ENCODE results near the gene FKTN. TPM values are rescaled to one million over a fixed set of nuclear protein-coding genes. Genes with fewer than 3 reads are reported as not detected.
A peak's percentile ranks its signal among the peaks of the same experiment; 100 is the strongest.
"Not testable (repeated sequence)": the region's sequence is repeated elsewhere in the genome, so short reads cannot be mapped to it uniquely, and the experiment has no call there.

FKTN gene
- total and polyA plus RNA-seq, 4 experiments from 2014 or later: 0.18 to 14.2 (median 7.5) TPM

DNA sequence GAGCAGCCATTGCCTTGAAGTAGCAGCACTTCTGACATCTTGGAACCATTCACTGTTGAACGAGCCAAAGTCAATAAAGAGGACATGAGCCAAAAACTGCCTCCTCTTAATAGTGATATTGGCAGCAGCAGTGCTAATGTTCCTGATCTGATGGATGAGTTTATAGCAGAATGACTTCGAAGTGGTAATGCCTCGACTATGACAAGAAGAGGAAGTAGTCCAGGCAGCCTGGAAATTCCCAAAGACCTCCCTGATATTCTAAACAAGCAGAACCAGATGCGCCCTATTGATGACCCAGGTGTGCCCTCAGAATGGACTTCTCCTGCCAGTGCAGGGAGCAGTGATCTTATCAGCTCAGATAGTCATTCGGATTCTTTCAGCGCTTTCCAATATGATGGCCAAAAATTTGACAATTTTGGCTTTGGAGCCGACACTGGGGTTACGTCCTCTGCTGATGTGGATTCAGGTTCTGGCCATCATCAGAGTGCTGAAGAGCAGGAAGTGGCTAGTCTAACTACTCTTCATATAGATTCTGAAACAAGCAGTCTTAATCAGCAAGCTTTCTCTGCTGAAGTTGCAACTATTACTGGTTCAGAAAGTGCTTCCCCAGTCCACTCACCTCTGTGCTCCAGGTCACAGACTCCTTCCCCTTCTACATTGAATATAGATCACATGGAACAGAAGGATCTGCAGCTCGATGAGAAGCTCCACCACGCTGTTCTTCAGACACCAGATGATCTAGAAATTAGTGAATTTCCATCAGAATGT is 35.1 kb upstream of the FKTN start:
- POLR2A ChIA-PET (ENCODE audit: partially characterized antibody); H3K27me3 Mint-ChIP-seq; H3K36me3 Mint-ChIP-seq; DNase-seq; H3K9me3 Mint-ChIP-seq; H3K27me3 ChIP-seq (ENCODE audit: insufficient read depth, low read length); H3K9me3 ChIP-seq (ENCODE audit: control insufficient read depth in 1 of 2, low read length in 2 of 2); H3K36me3 ChIP-seq (ENCODE audit: insufficient read depth, low read length); H3K4me3 ChIP-seq (ENCODE audit: low read length in 2 of 2); H3K4me3 Mint-ChIP-seq; H3K4me1 ChIP-seq (ENCODE audit: insufficient read depth, low read length); CTCF ChIA-PET (ENCODE audit: partially characterized antibody); H3K27ac ChIP-seq (ENCODE audit: low read depth, low read length); H3K4me1 Mint-ChIP-seq; H3K27ac Mint-ChIP-seq; intact Hi-C loops (cut with micrococcal nuclease): not testable (repeated sequence)

DNA sequence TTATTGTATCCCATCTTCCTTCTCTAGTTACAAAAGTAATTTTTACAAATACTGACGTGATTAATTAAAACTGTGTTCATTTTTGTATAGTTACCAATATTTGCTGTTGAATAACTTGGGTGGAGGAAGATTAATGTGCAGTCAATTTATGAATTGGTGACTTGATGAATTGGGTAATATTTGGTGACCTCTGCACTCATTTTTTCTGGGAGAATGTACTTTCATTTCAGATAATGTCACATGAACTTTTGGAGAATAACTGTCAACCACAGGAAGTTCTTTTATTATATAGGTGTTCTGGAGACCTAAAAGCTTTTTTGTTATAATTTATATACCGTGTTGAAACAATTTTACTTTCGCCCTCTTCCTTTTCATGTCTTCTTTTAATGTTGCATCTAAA is 26.4 kb upstream of the FKTN start:
- no peaks in the 10 kb centered on the region for H3K27me3 Mint-ChIP-seq
- peaks cover 0 to 8% (median 3%) of the 10 kb centered on the region in 8 donors for H3K9me3 Mint-ChIP-seq
- H3K36me3 Mint-ChIP-seq: peaks cover 1 to 5% of the 10 kb centered on the region in 2 donors
- peaks cover 0 to 10% (median 8%) of the 10 kb centered on the region in 4 donors for H3K4me1 Mint-ChIP-seq
- H3K27ac Mint-ChIP-seq: peak overlapping the region in 1 of 7 donors; percentile 61
- Histone ChIP-seq H3K27ac (ENCODE audit: low read depth, low read length) (no peak overlapping the region), H3K27me3 (ENCODE audit: insufficient read depth, low read length) (no peaks in the 10 kb centered on the region), H3K4me1 (ENCODE audit: insufficient read depth, low read length) (no peaks in the 10 kb centered on the region), H3K9me3 (ENCODE audit: control insufficient read depth in 1 of 2, low read length in 2 of 2) (no peaks in the 10 kb centered on the region), H3K4me3 (ENCODE audit: low read length in 2 of 2) (no peak overlapping the region), H3K36me3 (ENCODE audit: insufficient read depth, low read length) (no peaks in the 10 kb centered on the region)
- ChIA-PET POLR2A (ENCODE audit: partially characterized antibody) (no interaction called here), CTCF (ENCODE audit: partially characterized antibody) (no interaction called here)
- DNase-seq: no peak
- intact Hi-C loops (cut with micrococcal nuclease): no loop called here
- H3K4me3 Mint-ChIP-seq: no peak overlapping the region

DNA sequence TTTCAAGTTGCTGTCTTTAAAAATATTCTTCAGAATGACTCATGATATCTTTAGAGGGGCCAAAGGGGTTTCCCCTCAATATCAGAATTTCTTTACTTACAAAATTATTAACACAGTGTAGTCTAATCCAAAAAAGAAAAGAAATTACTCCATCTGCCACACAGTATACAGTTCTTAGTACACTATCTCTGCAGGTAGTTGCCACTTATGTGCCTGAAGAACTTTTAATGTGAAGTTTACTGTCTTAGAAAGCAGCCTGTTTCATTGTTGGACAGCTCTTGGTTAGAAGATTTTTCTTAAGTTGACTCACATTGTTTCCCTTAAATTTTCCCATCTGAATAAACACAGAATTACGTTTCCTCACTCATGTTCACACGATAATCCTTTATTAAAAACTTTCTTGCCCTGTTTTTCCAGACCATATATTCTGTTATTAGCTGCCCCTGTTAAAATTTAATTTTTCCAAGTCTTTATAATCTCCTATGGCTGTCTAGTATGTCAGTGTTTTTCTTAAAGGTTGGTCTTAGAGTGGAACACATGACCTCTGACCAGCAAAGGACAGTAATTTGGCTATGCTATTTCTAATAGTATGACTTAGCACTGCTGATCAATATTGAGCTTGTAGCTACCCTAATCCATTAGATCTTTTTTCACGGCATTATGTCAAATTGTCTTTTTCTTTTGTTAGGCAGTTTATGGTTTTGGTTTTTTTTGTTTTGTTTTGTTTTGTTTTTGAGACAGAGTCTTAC is 21.8 kb upstream of the FKTN start:
- POLR2A ChIA-PET (ENCODE audit: partially characterized antibody): no interaction called here
- Histone ChIP-seq H3K9me3 (ENCODE audit: control insufficient read depth in 1 of 2, low read length in 2 of 2) (no peaks in the 10 kb centered on the region), H3K27me3 (ENCODE audit: insufficient read depth, low read length) (no peaks in the 10 kb centered on the region), H3K36me3 (ENCODE audit: insufficient read depth, low read length) (no peaks in the 10 kb centered on the region), H3K4me3 (ENCODE audit: low read length in 2 of 2) (no peak overlapping the region), H3K27ac (ENCODE audit: low read depth, low read length) (no peak overlapping the region), H3K4me1 (ENCODE audit: insufficient read depth, low read length) (no peaks in the 10 kb centered on the region)
- Mint-ChIP-seq H3K27me3 (no peaks in the 10 kb centered on the region), H3K4me1 (peaks cover 0 to 8% (median 7%) of the 10 kb centered on the region in 4 donors), H3K36me3 (no peaks in the 10 kb centered on the region), H3K27ac (no peak overlapping the region), H3K9me3 (no peaks in the 10 kb centered on the region), H3K4me3 (no peak overlapping the region)
- CTCF ChIA-PET (ENCODE audit: partially characterized antibody): no interaction called here
- no peak for DNase-seq
- intact Hi-C loops (cut with micrococcal nuclease): no loop called here

DNA sequence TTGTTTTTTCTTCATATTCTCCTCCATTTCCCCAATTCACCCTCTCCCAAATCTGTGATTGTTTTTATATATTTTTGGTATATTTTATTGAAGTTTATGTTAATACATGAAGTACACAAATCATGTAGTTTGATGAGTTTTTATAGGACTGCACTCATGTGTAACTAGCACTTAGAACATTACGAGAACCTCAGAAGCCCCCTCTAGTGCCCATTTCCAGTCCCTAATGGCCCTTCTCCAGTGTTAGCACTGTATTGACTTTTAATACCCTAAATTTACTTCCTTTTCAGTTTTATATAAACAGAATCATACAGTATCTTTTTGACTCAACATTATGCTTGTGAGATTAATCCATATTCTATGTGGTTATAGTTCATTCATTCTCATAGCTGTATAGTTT is 18.5 kb upstream of the FKTN start:
- Mint-ChIP-seq H3K36me3 (no peaks in the 10 kb centered on the region), H3K27ac (no peak overlapping the region), H3K9me3 (no peaks in the 10 kb centered on the region), H3K4me1 (no peaks in the 10 kb centered on the region), H3K4me3 (no peak overlapping the region), H3K27me3 (no peaks in the 10 kb centered on the region)
- no peaks in the 10 kb centered on the region for H3K27me3 ChIP-seq (ENCODE audit: insufficient read depth, low read length)
- H3K4me1 ChIP-seq (ENCODE audit: insufficient read depth, low read length): no peaks in the 10 kb centered on the region
- H3K27ac ChIP-seq (ENCODE audit: low read depth, low read length): no peak overlapping the region
- H3K4me3 ChIP-seq (ENCODE audit: low read length in 2 of 2): no peak overlapping the region
- no peaks in the 10 kb centered on the region for H3K36me3 ChIP-seq (ENCODE audit: insufficient read depth, low read length)
- DNase-seq: no peak
- H3K9me3 ChIP-seq (ENCODE audit: control insufficient read depth in 1 of 2, low read length in 2 of 2): no peaks in the 10 kb centered on the region
- POLR2A ChIA-PET (ENCODE audit: partially characterized antibody): no interaction called here
- CTCF ChIA-PET (ENCODE audit: partially characterized antibody): no interaction called here
- intact Hi-C loops (cut with micrococcal nuclease): no loop called here

DNA sequence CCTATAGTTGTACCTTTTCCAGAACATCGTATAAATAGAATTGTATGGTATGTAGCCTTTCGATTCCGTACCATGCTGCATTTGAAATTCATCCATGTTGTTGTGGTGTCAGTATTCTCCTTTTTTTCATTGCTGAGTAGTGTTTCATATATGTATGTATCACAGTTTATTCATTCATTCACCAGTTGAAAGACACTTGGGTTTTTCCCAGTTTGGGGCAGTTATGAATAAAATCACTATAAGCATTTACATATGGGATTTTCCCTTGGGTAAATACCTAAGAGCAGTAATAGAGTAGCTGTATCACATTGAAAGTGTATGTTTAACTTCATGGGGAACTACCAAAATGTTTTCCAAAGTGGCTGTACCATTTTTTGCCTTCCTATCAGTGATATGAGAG is 16.1 kb upstream of the FKTN start:
- Histone ChIP-seq H3K27ac (ENCODE audit: low read depth, low read length) (no peak overlapping the region), H3K9me3 (ENCODE audit: control insufficient read depth in 1 of 2, low read length in 2 of 2) (no peaks in the 10 kb centered on the region), H3K27me3 (ENCODE audit: insufficient read depth, low read length) (no peaks in the 10 kb centered on the region), H3K4me3 (ENCODE audit: low read length in 2 of 2) (no peak overlapping the region), H3K4me1 (ENCODE audit: insufficient read depth, low read length) (no peaks in the 10 kb centered on the region), H3K36me3 (ENCODE audit: insufficient read depth, low read length) (no peaks in the 10 kb centered on the region)
- no peak overlapping the region for H3K27ac Mint-ChIP-seq
- no peak for DNase-seq
- POLR2A ChIA-PET (ENCODE audit: partially characterized antibody): no interaction called here
- intact Hi-C loops (cut with micrococcal nuclease): no loop called here
- CTCF ChIA-PET (ENCODE audit: partially characterized antibody): no interaction called here
- no peaks in the 10 kb centered on the region for H3K36me3 Mint-ChIP-seq
- H3K4me3 Mint-ChIP-seq: no peak overlapping the region
- no peaks in the 10 kb centered on the region for H3K4me1 Mint-ChIP-seq
- H3K27me3 Mint-ChIP-seq: no peaks in the 10 kb centered on the region
- no peaks in the 10 kb centered on the region for H3K9me3 Mint-ChIP-seq

DNA sequence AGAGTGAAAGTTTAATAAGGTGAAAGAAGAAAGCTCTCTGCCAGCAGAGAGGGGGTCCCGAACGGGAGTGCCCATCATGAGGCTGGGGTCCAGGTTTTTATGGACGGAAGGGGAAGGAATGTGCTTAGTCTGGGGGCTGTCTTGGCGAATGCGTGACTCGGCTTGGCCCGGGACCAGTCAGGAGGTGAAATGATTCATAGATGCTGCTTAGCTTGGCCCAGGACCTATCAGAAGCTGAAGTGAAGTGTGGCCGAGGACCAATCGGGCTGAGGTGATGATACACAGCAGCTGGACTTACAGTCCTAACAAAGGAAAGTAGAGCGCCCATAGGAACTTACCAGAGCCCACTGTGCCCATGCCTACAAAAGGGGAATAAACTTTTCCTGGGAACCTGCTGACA is 3.9 kb upstream of the FKTN start:
- no peaks in the 10 kb centered on the region for H3K9me3 ChIP-seq (ENCODE audit: control insufficient read depth in 1 of 2, low read length in 2 of 2)
- H3K36me3 ChIP-seq (ENCODE audit: insufficient read depth, low read length): no peaks in the 10 kb centered on the region
- peaks cover 8% of the 10 kb centered on the region for H3K4me1 ChIP-seq (ENCODE audit: insufficient read depth, low read length)
- DNase-seq: no peak
- Mint-ChIP-seq H3K27me3 (no peaks in the 10 kb centered on the region), H3K36me3 (peaks cover 0 to 10% of the 10 kb centered on the region in 2 donors), H3K9me3 (peaks cover 0 to 2% (median 0%) of the 10 kb centered on the region in 8 donors), H3K4me1 (peaks cover 10 to 17% (median 14%) of the 10 kb centered on the region in 4 donors), H3K4me3 (no peak overlapping the region), H3K27ac (no peak overlapping the region)
- no peaks in the 10 kb centered on the region for H3K27me3 ChIP-seq (ENCODE audit: insufficient read depth, low read length)
- CTCF ChIA-PET (ENCODE audit: partially characterized antibody): no interaction called here
- POLR2A ChIA-PET (ENCODE audit: partially characterized antibody): no interaction called here
- intact Hi-C loops (cut with micrococcal nuclease): loop anchor here (10.0 kb wide), 1 partner anchor 169 kb away; no protein-coding TSS in a partner anchor
- H3K4me3 ChIP-seq (ENCODE audit: low read length in 2 of 2): no peak overlapping the region
- no peak overlapping the region for H3K27ac ChIP-seq (ENCODE audit: low read depth, low read length)

DNA sequence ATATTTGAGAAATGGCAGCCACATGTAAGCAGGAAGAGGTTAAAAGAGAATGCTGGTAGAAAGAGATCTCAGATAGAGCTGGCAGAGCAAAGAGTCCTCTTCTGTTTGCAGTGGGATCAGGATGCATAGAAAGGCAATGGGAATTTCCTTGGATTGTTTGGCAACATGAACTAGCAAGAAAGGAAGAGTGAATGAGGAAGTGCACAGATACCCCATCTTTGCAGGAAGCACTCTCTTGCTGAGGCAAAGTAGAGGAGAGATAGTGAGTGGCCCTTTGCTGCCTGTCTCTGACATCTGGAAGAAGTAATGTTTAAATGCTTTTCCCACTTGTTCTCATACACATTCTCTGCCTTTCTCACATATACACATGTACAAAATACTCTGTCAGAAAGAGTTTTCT is 14.5 kb downstream of the FKTN start:
- intact Hi-C loops (cut with micrococcal nuclease): no loop called here
- H3K27me3 Mint-ChIP-seq: no peaks in the 10 kb centered on the region
- no peak overlapping the region for H3K27ac ChIP-seq (ENCODE audit: low read depth, low read length)
- peaks cover 37 to 39% of the 10 kb centered on the region in 2 donors for H3K36me3 Mint-ChIP-seq
- CTCF ChIA-PET (ENCODE audit: partially characterized antibody): no interaction called here
- no peaks in the 10 kb centered on the region for H3K27me3 ChIP-seq (ENCODE audit: insufficient read depth, low read length)
- no peak overlapping the region for H3K4me3 ChIP-seq (ENCODE audit: low read length in 2 of 2)
- peaks cover 4% of the 10 kb centered on the region for H3K36me3 ChIP-seq (ENCODE audit: insufficient read depth, low read length)
- DNase-seq: no peak
- no peaks in the 10 kb centered on the region for H3K9me3 ChIP-seq (ENCODE audit: control insufficient read depth in 1 of 2, low read length in 2 of 2)
- H3K4me1 ChIP-seq (ENCODE audit: insufficient read depth, low read length): no peaks in the 10 kb centered on the region
- H3K4me1 Mint-ChIP-seq: peaks cover 0 to 6% (median 3%) of the 10 kb centered on the region in 4 donors
- POLR2A ChIA-PET (ENCODE audit: partially characterized antibody): no interaction called here
- peaks cover 7 to 30% (median 21%) of the 10 kb centered on the region in 8 donors for H3K9me3 Mint-ChIP-seq
- no peak overlapping the region for H3K4me3 Mint-ChIP-seq
- peak overlapping the region in 1 of 7 donors; percentile 53 for H3K27ac Mint-ChIP-seq

Data from CD4-positive, alpha-beta memory T cell (primary cell).